ENCODE results near the gene TENM3. TPM values are rescaled to one million over a fixed set of nuclear protein-coding genes. Genes with fewer than 3 reads are reported as not detected.

Gene TENM3
- total RNA-seq, 1 experiment from 2014 or later, result 108 TPM

- no peak for DNase-seq (ENCODE audit: low spot score)
Measured at GRCh38 chr4:182400081-182400480, 156.9 kb downstream of the TENM3 start.

- DNase-seq (ENCODE audit: low spot score), result no peak
Measured at GRCh38 chr4:182400790-182401189, 157.6 kb downstream of the TENM3 start.

GRCh38 chr4:182404376-182404775 is 161.2 kb downstream of the TENM3 start:
- no peak for DNase-seq (ENCODE audit: low spot score)

GRCh38 chr4:182405087-182405486 is 161.9 kb downstream of the TENM3 start:
- DNase-seq (ENCODE audit: low spot score), result no peak

GRCh38 chr4:182409271-182409670 is 166.1 kb downstream of the TENM3 start:
- no peak for DNase-seq (ENCODE audit: low spot score)

GRCh38 chr4:182411391-182411790 is 168.2 kb downstream of the TENM3 start:
- DNase-seq (ENCODE audit: low spot score), result no peak

GRCh38 chr4:182413550-182413949 is 170.3 kb downstream of the TENM3 start:
- no peak for DNase-seq (ENCODE audit: low spot score)

GRCh38 chr4:182415116-182415515 is 171.9 kb downstream of the TENM3 start:
- DNase-seq (ENCODE audit: low spot score), result no peak

- no peak for DNase-seq (ENCODE audit: low spot score)
Measured at GRCh38 chr4:182416067-182416466, 172.9 kb downstream of the TENM3 start.

GRCh38 chr4:182418054-182418734 is 175.0 kb downstream of the TENM3 start:
- no peak for DNase-seq (ENCODE audit: low spot score)

- DNase-seq (ENCODE audit: low spot score), result no peak
Measured at GRCh38 chr4:182420189-182420588, 177.0 kb downstream of the TENM3 start.

- DNase-seq (ENCODE audit: low spot score), result no peak
Measured at GRCh38 chr4:182421753-182422152, 178.6 kb downstream of the TENM3 start.

- DNase-seq (ENCODE audit: low spot score), result no peak
Measured at GRCh38 chr4:182425302-182425701, 182.1 kb downstream of the TENM3 start.

GRCh38 chr4:182426901-182427300 is 183.7 kb downstream of the TENM3 start:
- no peak for DNase-seq (ENCODE audit: low spot score)

- DNase-seq (ENCODE audit: low spot score), result no peak
Measured at GRCh38 chr4:182427554-182427953, 184.4 kb downstream of the TENM3 start.

- DNase-seq (ENCODE audit: low spot score), result no peak
Measured at GRCh38 chr4:182429896-182430295, 186.7 kb downstream of the TENM3 start.

GRCh38 chr4:182432819-182433218 is 189.6 kb downstream of the TENM3 start:
- DNase-seq (ENCODE audit: low spot score), result no peak

GRCh38 chr4:182434720-182435119 is 191.5 kb downstream of the TENM3 start:
- no peak for DNase-seq (ENCODE audit: low spot score)

GRCh38 chr4:182435401-182435800 is 192.2 kb downstream of the TENM3 start:
- DNase-seq (ENCODE audit: low spot score), result no peak

GRCh38 chr4:182443070-182443469 is 199.9 kb downstream of the TENM3 start:
- no peak for DNase-seq (ENCODE audit: low spot score)

- DNase-seq (ENCODE audit: low spot score), result no peak
Measured at GRCh38 chr4:182447767-182448280, 204.6 kb downstream of the TENM3 start.

- DNase-seq (ENCODE audit: low spot score), result peak; percentile 90
Measured at GRCh38 chr4:182448281-182449151, 205.3 kb downstream of the TENM3 start.
